Fibroblast of pulmonary artery (primary cell): ENCODE data around the gene GALNT6.

Source experiments
- DNase-seq: peaks from one replicate; pipeline ENCODE4 v3.0.0-alpha.2; 2010; ENCODE audit warnings: low read depth
- H3K4me3 ChIP-seq: replicated peaks from 2 replicates; pipeline ENCODE4 v1.5.1; 2011; ENCODE audit warnings: low read depth, mild to moderate bottlenecking, control low read depth, low read length, moderate library complexity
- CTCF ChIP-seq: IDR thresholded peaks from 2 replicates; pipeline ENCODE4 v1.5.1; 2011; ENCODE audit warnings: mild to moderate bottlenecking, control low read depth, low read length, inconsistent platforms; ENCODE audit errors: missing control alignments

Gene GALNT6

DNA sequence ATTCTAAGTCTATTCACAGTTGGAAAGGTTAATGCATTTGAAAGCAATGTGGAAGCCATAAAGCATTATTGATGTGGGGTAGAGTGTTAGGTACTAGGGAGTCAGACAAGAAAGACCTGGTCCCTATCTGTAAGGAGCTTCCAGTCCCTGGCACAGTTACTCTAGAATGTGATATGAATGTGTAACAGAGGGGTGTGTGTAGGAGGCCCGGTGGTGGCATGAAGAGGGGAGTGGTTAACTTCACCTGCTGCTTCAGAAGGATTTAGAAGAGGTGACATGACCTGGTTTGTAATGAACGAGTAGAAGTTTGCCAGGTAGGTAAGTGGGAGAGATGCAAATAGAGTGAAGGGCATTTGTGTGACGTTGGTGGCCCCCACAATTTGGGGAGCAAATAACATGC lies 15.1 kb upstream of the GALNT6 start:
- no peak for TF ChIP-seq CTCF
- DNase-seq = no peak

GRCh38 chr12:51405801-51406207 lies 14.6 kb upstream of the GALNT6 start:
- no peak for TF ChIP-seq CTCF
- H3K4me3 ChIP-seq = no peak overlapping the region
- no peak for DNase-seq

More for the DNA sequence above, 15.1 kb upstream of the GALNT6 start:
- H3K4me3 ChIP-seq = no peak overlapping the region

GRCh38 chr12:51404627-51405026 lies 13.4 kb upstream of the GALNT6 start:
- no peak for TF ChIP-seq CTCF
- no peak for DNase-seq

DNA sequence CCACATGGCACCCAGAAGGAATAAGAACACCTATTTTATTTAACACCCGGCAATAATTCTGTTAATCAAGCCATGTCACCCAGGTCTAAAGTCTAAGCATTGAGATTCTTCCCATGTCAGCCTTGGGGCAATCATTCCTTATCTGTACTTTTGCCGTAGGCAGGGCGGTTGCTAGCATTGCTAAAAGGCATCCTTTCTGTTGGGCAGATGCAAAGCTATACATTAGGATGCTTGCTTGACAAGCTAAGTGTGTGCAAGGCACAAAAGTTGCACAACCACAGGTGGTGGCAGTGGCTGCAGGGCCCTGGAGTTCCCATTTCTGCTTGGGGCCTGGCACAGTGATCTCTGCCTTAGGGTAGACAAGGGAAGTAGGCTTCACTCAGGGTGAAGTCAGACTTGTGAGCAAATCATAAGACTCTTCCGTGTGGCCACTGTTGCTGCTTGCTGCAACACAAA lies 12.5 kb upstream of the GALNT6 start:
- TF ChIP-seq CTCF = no peak
- H3K4me3 ChIP-seq = no peak overlapping the region
- DNase-seq = no peak

More at GRCh38 chr12:51404627-51405026, 13.4 kb upstream of the GALNT6 start:
- H3K4me3 ChIP-seq = no peak overlapping the region

- no peak for TF ChIP-seq CTCF
- DNase-seq = peak; percentile 55
- no peak overlapping the region for H3K4me3 ChIP-seq
These were observed 12.0 kb upstream of the GALNT6 start for GRCh38 chr12:51403159-51403558.

DNA sequence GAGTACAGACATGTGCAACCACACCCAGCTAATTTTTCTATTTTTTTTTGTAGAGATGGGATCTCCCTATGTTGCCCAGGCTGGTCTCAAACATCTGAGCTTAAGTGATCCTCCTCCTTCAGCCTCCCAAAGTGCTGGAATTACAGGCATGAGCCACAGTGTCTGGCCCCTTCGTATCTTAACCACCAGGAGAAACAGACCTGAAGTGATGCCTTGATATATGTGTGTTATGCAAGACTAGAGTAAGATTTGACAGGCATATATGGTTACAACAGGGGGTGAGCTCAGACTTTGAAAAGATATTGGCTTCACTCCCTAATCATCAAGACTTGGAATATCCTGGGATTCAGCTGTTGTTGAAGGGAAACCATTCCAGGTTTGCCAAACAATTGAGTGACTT lies 10.7 kb upstream of the GALNT6 start:
- DNase-seq = no peak
- no peak overlapping the region for H3K4me3 ChIP-seq
- TF ChIP-seq CTCF = no peak

DNA sequence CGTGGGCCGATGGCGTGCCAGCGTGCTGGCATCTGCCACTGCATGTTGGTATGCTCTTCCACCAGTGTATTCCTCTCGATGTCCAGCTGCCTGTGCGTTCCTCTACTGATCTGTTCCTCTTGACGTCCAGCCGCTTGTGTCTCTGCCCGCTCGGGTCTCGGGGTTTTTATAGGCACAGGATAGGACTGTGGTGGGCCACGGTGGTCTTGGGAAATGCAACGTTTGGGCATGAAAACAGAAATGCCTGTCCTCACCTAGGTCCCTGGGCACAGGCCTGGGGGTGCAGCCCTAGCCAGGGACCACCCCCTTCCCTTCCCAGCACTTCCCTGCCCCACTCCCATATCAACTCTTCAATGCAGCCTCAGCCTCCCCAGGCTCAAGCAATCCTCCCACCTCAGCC lies 10.3 kb upstream of the GALNT6 start:
- DNase-seq = no peak
- no peak overlapping the region for H3K4me3 ChIP-seq
- TF ChIP-seq CTCF = no peak
